GM13977 (cell line): ENCODE measurements around the gene BTBD9.

Experiments
- DNase-seq: peaks from one replicate; pipeline ENCODE4 v3.0.0; 2012; ENCODE audit warnings: low spot score
- CTCF ChIP-seq: IDR thresholded peaks from 2 replicates; pipeline ENCODE4 v1.5.1; 2012; ENCODE audit warnings: mild to moderate bottlenecking, control low read depth; ENCODE audit not compliant: insufficient read depth; ENCODE audit errors: extremely low read depth, missing control alignments
- in situ Hi-C: fragments of 300-500 bp; cut with MboI; formaldehyde crosslinking; loops from one replicate; pipeline ENCODE4 v1.12.0; 2022; ENCODE audit warnings: low sequenced_read_pairs, low pct_unique_long_range_greater_than_20kb, mixed read lengths, inconsistent platforms; ENCODE audit not compliant: unreplicated experiment

The BTBD9 gene

DNA sequence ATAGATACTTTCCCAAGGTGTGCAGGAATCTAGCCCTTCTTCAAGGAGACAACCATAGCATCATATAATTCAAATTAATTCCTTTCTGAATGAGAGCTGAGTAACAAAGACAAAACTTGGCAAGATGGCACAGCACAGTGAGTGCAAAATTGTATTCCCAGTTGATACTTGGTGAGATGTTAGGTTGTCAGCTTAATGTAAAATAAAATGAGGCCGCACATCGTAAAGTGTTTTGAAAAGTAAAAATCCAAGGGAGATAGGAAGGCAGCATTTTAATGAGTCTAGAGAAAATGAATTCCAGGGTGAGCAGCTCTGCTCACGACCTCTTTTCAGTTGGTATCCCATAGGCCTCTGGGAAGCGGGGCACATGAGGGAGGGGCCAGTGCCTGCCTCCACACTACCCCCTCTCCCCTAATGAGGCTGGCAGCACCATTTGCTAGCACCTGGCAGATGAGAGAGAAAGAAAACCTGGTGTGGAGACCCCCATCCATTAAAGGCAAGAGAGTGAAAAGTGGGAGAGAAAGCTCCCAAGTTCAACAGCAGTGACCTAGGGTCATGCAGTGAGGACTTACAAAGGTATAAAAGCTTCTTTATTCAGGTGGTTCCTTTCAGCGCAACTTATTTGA, 158.4 kb downstream of the BTBD9 start:
- in situ Hi-C loops: no loop called here
- TF ChIP-seq CTCF: no peak
- no peak for DNase-seq

- TF ChIP-seq CTCF: no peak
- in situ Hi-C loops: no loop called here
- no peak for DNase-seq
These were observed 159.7 kb downstream of the BTBD9 start for GRCh38 chr6:38480036-38480435.

GRCh38 chr6:38479331-38479730, 160.4 kb downstream of the BTBD9 start:
- in situ Hi-C loops: no loop called here
- no peak for TF ChIP-seq CTCF
- DNase-seq: no peak

DNA sequence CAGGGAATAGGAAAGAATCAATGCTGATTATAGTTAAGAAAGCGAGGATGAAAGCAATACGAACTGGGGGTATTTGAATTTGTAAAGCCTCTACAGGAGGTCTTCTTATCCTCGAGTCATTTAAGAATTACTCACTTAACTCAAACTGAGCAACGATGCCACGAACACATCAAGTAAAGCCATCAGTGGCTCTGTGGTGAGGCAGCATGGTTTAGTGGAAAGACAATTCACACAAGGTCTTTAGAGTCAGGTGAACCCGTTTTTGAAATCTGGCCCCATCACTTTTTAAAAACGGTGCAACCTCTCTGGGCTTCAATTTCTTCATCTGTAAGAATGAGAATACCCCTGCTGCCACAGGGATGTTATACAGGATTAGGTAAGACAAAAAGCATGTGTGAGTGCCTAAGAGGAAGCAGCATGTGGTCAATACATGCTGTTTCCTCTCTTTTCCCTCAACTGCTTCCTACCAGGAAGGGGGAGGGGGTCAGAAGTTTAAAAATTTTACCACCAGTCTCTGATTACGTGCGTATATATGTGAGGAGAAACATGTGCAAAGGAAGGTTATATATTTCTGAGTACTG, 162.0 kb downstream of the BTBD9 start:
- in situ Hi-C loops: no loop called here
- no peak for DNase-seq
- no peak for TF ChIP-seq CTCF

DNA sequence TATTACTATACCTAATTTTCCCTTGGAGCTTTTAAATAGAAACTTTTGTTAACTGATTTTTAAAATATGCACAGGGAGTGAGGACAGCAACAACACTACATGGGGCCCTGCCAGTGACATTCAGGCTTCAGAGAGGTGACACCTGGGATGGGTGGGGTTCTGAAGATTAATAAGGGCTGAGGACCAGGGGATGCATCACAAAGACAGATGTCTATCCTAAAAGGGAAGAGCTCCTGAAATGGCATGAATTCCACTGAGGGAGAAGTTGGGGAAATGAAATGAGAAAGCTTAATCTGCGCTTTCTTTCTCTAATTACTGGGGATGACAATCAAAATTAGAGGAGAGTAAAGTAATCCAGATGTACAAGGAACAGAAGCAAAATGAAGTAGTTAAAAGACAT, 162.8 kb downstream of the BTBD9 start:
- in situ Hi-C loops: no loop called here

GRCh38 chr6:38476141-38476540, 163.6 kb downstream of the BTBD9 start:
- DNase-seq: no peak
- TF ChIP-seq CTCF: no peak
- in situ Hi-C loops: no loop called here

More for the DNA sequence above, 162.8 kb downstream of the BTBD9 start:
- TF ChIP-seq CTCF: no peak
- DNase-seq: no peak
